GM19035 (cell line): ENCODE data around the gene NECAP2.
"Not testable (repeated sequence)": the region's sequence is repeated elsewhere in the genome, so short reads cannot be mapped to it uniquely, and the experiment has no call there.

Experiments
- ATAC-seq: cut with Tn5 transposase; IDR thresholded peaks from one replicate; pipeline ENCODE4 v1.9.1; 2021; ENCODE audit not compliant: unreplicated experiment

Gene NECAP2

DNA sequence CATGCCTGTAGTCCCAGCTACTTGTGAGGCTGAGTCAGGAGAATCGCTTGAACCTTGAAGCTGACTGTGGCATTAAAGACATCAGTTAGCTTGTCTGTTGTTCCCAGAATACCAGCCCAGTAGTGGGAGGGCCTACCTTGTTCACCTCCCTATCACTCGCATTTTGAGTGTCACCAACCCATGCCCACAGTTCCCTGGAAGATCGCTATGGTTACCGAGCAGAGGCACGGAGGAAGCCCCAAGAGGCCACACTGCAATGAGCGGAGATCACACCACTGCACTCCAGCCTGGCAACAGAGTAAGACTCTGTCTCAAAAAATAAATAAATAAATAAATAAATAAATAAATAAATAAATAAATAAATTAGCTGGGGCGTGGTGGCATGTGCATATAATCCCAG is 52.4 kb downstream of the NECAP2 start:
- ATAC-seq: not testable (repeated sequence)

DNA sequence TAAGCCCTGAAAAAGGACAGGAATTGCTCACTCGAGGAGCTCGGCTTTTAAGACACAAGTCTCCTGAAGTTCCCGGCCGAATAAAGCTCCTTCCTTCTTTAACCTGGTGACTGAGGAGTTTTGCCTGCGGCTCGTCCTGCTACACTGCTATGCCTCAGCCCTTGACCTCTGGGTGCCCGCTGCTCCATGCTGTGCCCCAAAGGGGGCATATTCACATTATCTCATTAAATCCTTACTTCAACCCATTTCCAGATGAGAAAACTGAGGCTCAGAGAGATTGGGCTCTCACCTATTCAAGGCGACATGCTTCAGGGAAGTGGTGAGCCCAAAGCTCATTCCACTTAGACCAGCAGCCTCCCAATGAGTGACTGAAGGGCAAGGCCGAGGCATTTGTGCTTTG is 53.2 kb downstream of the NECAP2 start:
- not testable (repeated sequence) for ATAC-seq

DNA sequence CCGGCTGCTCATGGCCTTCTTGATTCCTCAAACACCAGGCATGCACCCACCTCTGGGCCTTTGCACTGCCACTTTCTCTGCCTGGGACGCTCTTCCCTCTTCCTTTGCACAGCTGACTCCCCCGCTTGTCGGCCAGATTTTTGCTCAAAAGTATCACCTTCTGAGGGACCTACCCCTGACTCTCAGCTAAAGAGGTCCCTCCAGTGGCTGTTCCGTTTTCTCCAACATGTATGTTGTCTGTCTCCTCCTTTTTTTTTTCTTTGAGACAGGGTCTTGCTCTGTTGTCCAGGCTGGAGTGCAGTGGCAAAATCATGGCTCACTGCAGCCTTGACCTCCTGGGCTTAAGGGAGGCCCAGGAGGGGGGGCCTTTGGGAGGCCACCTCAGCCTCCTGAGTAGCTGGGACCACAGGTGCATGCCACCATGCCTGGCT is 57.0 kb downstream of the NECAP2 start:
- ATAC-seq: not testable (repeated sequence)

DNA sequence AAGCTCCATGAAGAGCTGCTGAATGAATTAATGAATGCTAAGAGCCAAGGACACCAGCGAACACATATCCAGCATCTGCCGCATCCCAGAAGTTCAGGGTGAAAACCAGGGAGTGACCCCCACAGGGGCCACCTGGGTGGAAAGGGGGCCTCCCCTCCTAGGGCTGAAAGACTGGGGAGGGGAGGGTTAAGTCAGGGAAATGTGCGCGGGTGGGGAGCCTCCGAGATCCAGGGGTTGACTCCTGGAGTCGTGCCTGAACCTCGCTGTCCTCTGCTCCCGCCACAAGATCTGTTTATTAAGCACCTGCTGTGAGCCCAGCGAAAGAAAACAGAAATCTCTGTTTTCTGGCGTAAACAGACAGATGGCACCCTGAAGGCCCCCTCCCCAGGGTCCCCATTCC is 57.5 kb downstream of the NECAP2 start:
- ATAC-seq: not testable (repeated sequence)

DNA sequence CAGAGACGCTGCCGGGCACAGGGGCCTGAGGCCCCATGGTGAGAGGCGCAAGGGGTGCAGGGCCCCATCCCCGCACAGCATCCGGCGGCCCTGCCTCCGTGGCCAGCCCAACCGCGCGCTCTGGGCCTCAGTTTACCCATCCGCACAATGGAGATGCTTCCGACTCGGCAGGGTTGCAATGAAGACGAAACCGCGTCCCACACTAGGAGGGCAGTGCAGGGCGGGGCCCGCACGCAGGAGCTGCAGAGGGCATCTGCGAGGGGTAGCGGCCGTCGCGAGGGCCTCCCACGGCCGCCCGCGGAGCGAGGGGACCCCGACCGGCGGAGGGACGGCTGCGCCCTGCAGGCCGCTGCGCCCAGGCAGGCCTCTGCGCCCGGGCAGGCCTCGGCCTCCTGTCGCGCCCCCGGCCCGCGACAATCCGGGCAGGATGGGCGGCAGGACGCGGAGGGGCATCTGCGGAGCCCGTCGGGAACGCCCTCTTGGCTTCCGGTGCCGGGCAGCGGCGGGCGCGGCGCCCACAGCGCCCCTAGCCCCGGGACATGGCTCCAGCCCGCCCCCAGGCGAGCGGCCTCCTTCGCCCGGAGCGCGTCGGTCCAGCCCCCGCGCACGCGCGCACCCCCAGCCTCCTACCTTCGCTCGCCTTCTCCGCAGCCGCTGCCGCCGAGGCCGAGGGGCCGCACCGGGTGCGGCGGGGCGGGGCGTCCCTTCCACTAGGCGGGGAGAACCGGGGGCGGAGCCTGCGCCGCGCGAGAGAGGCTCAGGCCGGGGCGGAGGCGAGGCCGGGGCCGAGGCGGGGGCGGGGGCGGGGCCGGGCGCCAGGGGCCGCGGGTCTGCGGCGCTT is 58.3 kb downstream of the NECAP2 start:
- peak; percentile 88 for ATAC-seq

DNA sequence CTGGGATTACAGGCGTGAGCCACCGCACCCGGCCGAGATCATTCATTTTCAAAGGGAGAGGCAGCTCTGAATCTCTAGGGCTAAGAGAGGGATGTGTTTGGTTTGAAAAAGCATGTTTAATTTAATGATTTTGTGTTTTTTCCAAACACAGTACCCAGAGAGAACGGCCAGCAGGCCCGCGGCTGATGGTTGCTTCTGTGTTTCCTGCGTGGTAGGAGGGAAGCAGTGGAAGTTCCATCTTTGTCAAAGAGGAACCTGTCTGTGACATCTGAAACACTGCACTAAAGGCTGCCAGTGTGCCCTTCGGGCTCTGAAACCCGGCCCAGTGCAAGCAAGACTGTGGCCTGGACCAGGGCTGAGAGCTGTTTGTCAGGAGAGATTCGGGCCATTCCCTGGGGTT is 59.9 kb downstream of the NECAP2 start:
- not testable (repeated sequence) for ATAC-seq

DNA sequence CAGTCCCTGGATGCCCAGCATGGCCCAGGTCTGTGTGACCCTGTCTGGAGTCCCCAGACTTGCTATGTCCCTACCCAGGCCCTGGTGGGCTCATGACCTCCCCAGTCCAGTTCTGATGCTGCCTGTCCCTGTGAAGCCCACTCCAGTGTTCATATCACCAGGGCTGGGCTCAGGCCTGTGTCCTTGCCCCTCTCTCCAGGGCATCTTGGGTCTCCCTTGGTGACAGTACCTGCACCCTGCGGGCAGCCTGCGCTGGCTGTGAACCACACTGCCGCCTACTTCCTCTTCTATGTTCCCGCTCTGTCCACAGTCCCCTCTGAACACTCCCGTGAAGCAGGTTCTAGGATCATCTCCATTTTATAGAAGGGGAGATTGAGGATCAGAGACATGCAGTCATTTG is 60.5 kb downstream of the NECAP2 start:
- not testable (repeated sequence) for ATAC-seq

DNA sequence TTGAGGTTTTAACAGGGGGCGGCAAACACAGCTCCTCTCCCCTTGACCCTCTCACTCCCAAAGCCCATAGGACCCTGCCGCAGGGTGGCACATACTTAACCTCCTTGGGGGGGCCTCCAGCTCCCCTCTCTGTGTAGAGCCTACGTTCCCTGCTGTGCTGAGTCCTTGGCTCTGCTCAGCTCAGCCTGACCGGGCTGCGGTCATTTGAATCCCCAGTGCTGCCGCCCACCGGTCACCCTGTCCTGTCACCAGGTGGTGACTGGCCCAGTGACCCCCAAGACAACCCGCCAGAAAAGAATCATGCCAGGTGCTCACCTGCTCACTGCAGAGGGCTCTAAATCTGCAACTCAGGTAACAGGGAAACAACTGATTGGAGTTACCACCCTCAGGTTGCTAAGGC is 60.9 kb downstream of the NECAP2 start:
- ATAC-seq: not testable (repeated sequence)

DNA sequence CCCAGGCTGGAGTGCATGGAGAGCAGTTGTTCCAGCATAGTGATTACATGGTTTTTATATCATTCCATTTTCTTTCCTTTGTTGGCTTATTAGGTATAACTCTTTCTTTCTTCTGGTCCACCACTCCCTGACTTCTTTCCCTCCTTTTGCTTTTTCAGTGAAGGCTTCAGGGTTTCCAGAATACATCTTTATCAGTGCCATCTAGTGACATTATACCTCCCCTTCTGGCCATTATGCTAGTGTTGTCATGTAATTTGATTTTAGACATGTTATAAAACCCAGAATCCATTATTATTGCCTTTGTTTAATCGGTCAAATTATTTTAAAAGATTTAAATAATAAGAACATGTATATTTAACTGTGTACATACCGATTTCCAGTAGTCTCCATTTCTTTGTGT is 63.0 kb downstream of the NECAP2 start:
- ATAC-seq: no peak

DNA sequence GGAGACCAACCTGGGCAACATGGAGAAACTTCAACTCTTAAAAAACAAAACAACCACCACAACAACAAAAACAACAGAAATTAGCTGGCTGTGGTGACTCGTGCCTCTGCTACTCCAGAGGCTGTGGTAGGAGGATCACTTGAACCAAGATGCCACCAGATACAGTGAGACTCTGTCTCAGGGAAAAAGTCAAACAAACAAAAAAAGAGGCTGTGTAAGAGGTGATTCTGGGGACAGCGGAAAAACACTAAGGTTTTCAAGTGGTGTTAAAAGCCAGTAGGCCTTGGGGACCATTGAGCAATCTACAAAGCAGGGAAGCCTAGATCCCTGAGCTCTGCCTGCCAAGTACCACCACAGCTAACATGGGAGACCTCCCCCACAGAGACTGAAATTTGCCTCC is 65.3 kb downstream of the NECAP2 start:
- ATAC-seq: not testable (repeated sequence)

DNA sequence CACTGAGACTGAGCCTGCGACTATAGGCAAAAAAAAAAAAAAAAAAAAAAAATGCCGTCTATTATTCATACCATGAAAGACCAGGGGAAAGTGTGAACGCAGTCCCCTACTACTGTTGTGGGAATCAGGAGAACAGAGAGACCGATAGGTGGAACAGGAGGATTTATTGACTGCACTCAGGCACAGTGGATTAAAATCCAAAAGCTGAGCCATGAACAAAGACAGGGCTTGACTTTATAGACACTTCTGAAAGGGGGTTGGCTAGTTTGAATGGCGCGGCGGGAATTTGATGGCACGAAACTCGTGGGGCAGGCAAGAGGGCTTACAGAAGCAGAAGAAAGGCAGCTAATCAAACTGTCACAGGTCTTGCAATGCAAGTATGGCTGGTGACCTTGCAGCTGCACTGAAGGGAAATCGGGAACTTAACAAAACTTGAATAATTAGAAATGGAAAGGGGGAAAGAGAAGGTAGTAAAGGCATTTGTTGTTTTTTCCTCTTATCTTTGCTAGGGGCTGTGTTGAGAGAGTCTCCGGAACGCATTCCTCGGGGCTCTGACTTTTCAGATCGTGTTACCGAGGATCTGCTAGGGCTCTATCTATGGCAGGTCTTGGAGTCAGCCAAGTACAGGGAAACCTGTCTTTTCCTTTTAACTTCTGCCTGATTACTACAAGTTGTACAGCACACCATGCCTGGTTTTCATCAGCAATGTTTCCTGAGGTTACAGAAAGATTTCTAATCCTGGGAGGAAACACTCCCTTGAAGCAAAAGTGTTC is 66.0 kb downstream of the NECAP2 start:
- ATAC-seq: not testable (repeated sequence)

DNA sequence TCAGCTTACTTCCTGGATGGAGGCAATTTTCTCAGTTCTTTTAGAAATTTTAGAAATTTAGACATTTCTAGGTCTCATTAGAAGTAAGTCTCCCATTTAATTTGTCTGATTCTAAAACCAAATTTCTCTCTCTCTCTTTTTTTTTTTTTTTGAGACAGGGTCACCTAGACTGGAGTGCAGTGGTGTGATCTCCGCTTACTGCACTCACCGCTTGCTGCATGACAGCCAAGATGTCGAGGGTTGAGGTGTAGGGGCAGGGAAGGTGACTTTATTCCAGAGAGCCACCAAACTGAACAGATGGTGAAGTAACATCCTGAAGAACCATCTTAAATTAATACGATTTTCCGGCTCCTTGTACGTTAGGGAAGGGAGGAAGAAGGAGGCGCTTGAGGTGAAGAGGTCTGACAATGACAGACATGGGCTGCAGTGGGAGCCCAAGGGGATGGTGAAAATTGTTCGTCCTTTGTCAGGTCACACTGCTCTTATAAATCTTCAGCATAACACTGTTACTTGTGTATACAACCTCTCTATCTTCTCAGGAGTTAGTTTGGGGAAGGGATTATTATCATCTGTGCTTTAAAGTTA is 68.4 kb downstream of the NECAP2 start:
- not testable (repeated sequence) for ATAC-seq
